ENCODE results near the gene CFDP1. TPM values are rescaled to one million over a fixed set of nuclear protein-coding genes. Genes with fewer than 3 reads are reported as not detected.

Gene CFDP1
- total RNA-seq, 2 experiments from 2014 or later = 37.6 to 41.3 TPM

- Mint-ChIP-seq H3K27me3 (peaks cover 1% of the 10 kb centered on the region), H3K9me3 (no peaks in the 10 kb centered on the region)
- intact Hi-C loops (cut with micrococcal nuclease) = no loop called here
Measured at GRCh38 chr16:75326333-75326732, 107.0 kb downstream of the CFDP1 start.

GRCh38 chr16:75323933-75324332 is 109.4 kb downstream of the CFDP1 start:
- peaks cover 2% of the 10 kb centered on the region for H3K27me3 Mint-ChIP-seq
- DNase-seq = no peak
- peaks cover 9% of the 10 kb centered on the region for H3K36me3 Mint-ChIP-seq
- H3K9me3 Mint-ChIP-seq = no peaks in the 10 kb centered on the region
- intact Hi-C loops (cut with micrococcal nuclease) = no loop called here
- no peak overlapping the region for H3K27ac Mint-ChIP-seq
- H3K4me3 Mint-ChIP-seq = no peak overlapping the region
- ChIA-PET POLR2A (no interaction called here), CTCF (no interaction called here)
- peaks cover 30% of the 10 kb centered on the region for H3K4me1 Mint-ChIP-seq (ENCODE audit: low read depth)

More at GRCh38 chr16:75326333-75326732, 107.0 kb downstream of the CFDP1 start:
- CTCF ChIA-PET = interaction anchor here (2.3 kb wide), 1 partner anchor 59 kb away, joined by 7 read pairs; no protein-coding TSS in a partner anchor
- no peak overlapping the region for H3K27ac Mint-ChIP-seq
- no peak for DNase-seq
- H3K36me3 Mint-ChIP-seq = peaks cover 9% of the 10 kb centered on the region
- peaks cover 9% of the 10 kb centered on the region for H3K4me1 Mint-ChIP-seq (ENCODE audit: low read depth)
- no peak overlapping the region for H3K4me3 Mint-ChIP-seq
- POLR2A ChIA-PET = no interaction called here

GRCh38 chr16:75323198-75323597 is 110.1 kb downstream of the CFDP1 start:
- intact Hi-C loops (cut with micrococcal nuclease) = no loop called here
- H3K4me3 Mint-ChIP-seq = no peak overlapping the region
- POLR2A ChIA-PET = no interaction called here
- no peak overlapping the region for H3K27ac Mint-ChIP-seq
- H3K9me3 Mint-ChIP-seq = no peaks in the 10 kb centered on the region
- no peak for DNase-seq
- peaks cover 11% of the 10 kb centered on the region for H3K36me3 Mint-ChIP-seq
- H3K27me3 Mint-ChIP-seq = peaks cover 2% of the 10 kb centered on the region
- CTCF ChIA-PET = interaction anchor here (0.6 kb wide), 1 partner anchor 79 kb away, joined by 3 read pairs; no protein-coding TSS in a partner anchor
- H3K4me1 Mint-ChIP-seq (ENCODE audit: low read depth) = peaks cover 30% of the 10 kb centered on the region

- H3K4me3 Mint-ChIP-seq = no peak overlapping the region
- H3K9me3 Mint-ChIP-seq = no peaks in the 10 kb centered on the region
- no peak for DNase-seq
- no peak overlapping the region for H3K27ac Mint-ChIP-seq
- intact Hi-C loops (cut with micrococcal nuclease) = no loop called here
- POLR2A ChIA-PET = no interaction called here
- peaks cover 2% of the 10 kb centered on the region for H3K27me3 Mint-ChIP-seq
- CTCF ChIA-PET = no interaction called here
- peaks cover 30% of the 10 kb centered on the region for H3K4me1 Mint-ChIP-seq (ENCODE audit: low read depth)
- peaks cover 13% of the 10 kb centered on the region for H3K36me3 Mint-ChIP-seq
Measured at GRCh38 chr16:75322740-75323139, 110.6 kb downstream of the CFDP1 start.

GRCh38 chr16:75320435-75320834 is 112.9 kb downstream of the CFDP1 start:
- Mint-ChIP-seq H3K9me3 (no peaks in the 10 kb centered on the region), H3K27ac (no peak overlapping the region), H3K36me3 (peaks cover 15% of the 10 kb centered on the region), H3K4me1 (ENCODE audit: low read depth) (peaks cover 27% of the 10 kb centered on the region), H3K27me3 (peaks cover 2% of the 10 kb centered on the region), H3K4me3 (no peak overlapping the region)
- intact Hi-C loops (cut with micrococcal nuclease) = loop anchor here (1.0 kb wide), 1 partner anchor 59 kb away; no protein-coding TSS in a partner anchor
- ChIA-PET POLR2A (interaction anchor here (0.6 to 1.2 kb wide), 3 partner anchors 15 to 98 kb away, joined by 3 to 4 read pairs (median 3); no protein-coding TSS in a partner anchor), CTCF (interaction anchor here (0.7 to 1.9 kb wide), 3 partner anchors 60 to 121 kb away, joined by 3 to 9 read pairs (median 4); no protein-coding TSS in a partner anchor)
- DNase-seq = no peak

GRCh38 chr16:75319513-75320411 is 113.5 kb downstream of the CFDP1 start:
- Mint-ChIP-seq H3K4me3 (no peak overlapping the region), H3K27me3 (peaks cover 2% of the 10 kb centered on the region), H3K36me3 (peaks cover 15% of the 10 kb centered on the region), H3K27ac (no peak overlapping the region), H3K9me3 (no peaks in the 10 kb centered on the region), H3K4me1 (ENCODE audit: low read depth) (peaks cover 27% of the 10 kb centered on the region)
- no peak for DNase-seq
- ChIA-PET POLR2A (interaction anchor here (0.6 to 1.2 kb wide), 2 partner anchors 14 to 97 kb away, joined by 3 to 4 read pairs; no protein-coding TSS in a partner anchor), CTCF (interaction anchor here (0.7 to 1.9 kb wide), 3 partner anchors 85 to 120 kb away, joined by 3 to 9 read pairs (median 4); no protein-coding TSS in a partner anchor)
- intact Hi-C loops (cut with micrococcal nuclease) = loop anchor here (1.0 kb wide), 2 partner anchors 14 to 60 kb away; no protein-coding TSS in a partner anchor

GRCh38 chr16:75318737-75319136 is 114.6 kb downstream of the CFDP1 start:
- DNase-seq = no peak
- intact Hi-C loops (cut with micrococcal nuclease) = loop anchor here (1.0 kb wide), 1 partner anchor 13 kb away; no protein-coding TSS in a partner anchor
- Mint-ChIP-seq H3K9me3 (no peaks in the 10 kb centered on the region), H3K4me3 (no peak overlapping the region), H3K27me3 (peaks cover 2% of the 10 kb centered on the region), H3K36me3 (peaks cover 10% of the 10 kb centered on the region), H3K27ac (no peak overlapping the region), H3K4me1 (ENCODE audit: low read depth) (peaks cover 27% of the 10 kb centered on the region)
- ChIA-PET POLR2A (no interaction called here), CTCF (interaction anchor here (1.4 kb wide), 1 partner anchor 119 kb away, joined by 4 read pairs; no protein-coding TSS in a partner anchor)

GRCh38 chr16:75317532-75317931 is 115.8 kb downstream of the CFDP1 start:
- no peaks in the 10 kb centered on the region for H3K9me3 Mint-ChIP-seq
- H3K36me3 Mint-ChIP-seq = peaks cover 10% of the 10 kb centered on the region
- no peak overlapping the region for H3K4me3 Mint-ChIP-seq
- peaks cover 2% of the 10 kb centered on the region for H3K27me3 Mint-ChIP-seq
- H3K27ac Mint-ChIP-seq = no peak overlapping the region
- ChIA-PET POLR2A (no interaction called here), CTCF (interaction anchor here (1.6 kb wide), 1 partner anchor 84 kb away, joined by 5 read pairs; no protein-coding TSS in a partner anchor)
- no peak for DNase-seq
- H3K4me1 Mint-ChIP-seq (ENCODE audit: low read depth) = peaks cover 27% of the 10 kb centered on the region
- intact Hi-C loops (cut with micrococcal nuclease) = no loop called here

- no peak for DNase-seq
- H3K36me3 Mint-ChIP-seq = peaks cover 10% of the 10 kb centered on the region
Measured at GRCh38 chr16:75317101-75317522, 116.2 kb downstream of the CFDP1 start.

GRCh38 chr16:75315539-75316306 is 117.6 kb downstream of the CFDP1 start:
- H3K27me3 Mint-ChIP-seq = no peaks in the 10 kb centered on the region
- DNase-seq = no peak
- peaks cover 10% of the 10 kb centered on the region for H3K36me3 Mint-ChIP-seq
- ChIA-PET POLR2A (no interaction called here), CTCF (no interaction called here)
- no peak overlapping the region for H3K27ac Mint-ChIP-seq
- no peak overlapping the region for H3K4me3 Mint-ChIP-seq
- no peaks in the 10 kb centered on the region for H3K9me3 Mint-ChIP-seq
- peaks cover 21% of the 10 kb centered on the region for H3K4me1 Mint-ChIP-seq (ENCODE audit: low read depth)
- intact Hi-C loops (cut with micrococcal nuclease) = no loop called here

More at GRCh38 chr16:75317101-75317522, 116.2 kb downstream of the CFDP1 start:
- Mint-ChIP-seq H3K4me1 (ENCODE audit: low read depth) (peaks cover 27% of the 10 kb centered on the region), H3K27ac (no peak overlapping the region), H3K27me3 (peaks cover 2% of the 10 kb centered on the region), H3K4me3 (no peak overlapping the region), H3K9me3 (no peaks in the 10 kb centered on the region)
- intact Hi-C loops (cut with micrococcal nuclease) = no loop called here
- CTCF ChIA-PET = interaction anchor here (1.6 kb wide), 1 partner anchor 83 kb away, joined by 5 read pairs; no protein-coding TSS in a partner anchor
- POLR2A ChIA-PET = no interaction called here

- ChIA-PET POLR2A (no interaction called here), CTCF (interaction anchor here (1.4 kb wide), 1 partner anchor 79 kb away, joined by 7 read pairs; no protein-coding TSS in a partner anchor)
- no peaks in the 10 kb centered on the region for H3K27me3 Mint-ChIP-seq
Measured at GRCh38 chr16:75312875-75313274, 120.4 kb downstream of the CFDP1 start.

More at GRCh38 chr16:75312875-75313274, 120.4 kb downstream of the CFDP1 start:
- Mint-ChIP-seq H3K36me3 (peaks cover 10% of the 10 kb centered on the region), H3K4me3 (no peak overlapping the region), H3K27ac (no peak overlapping the region), H3K9me3 (no peaks in the 10 kb centered on the region), H3K4me1 (ENCODE audit: low read depth) (peaks cover 4% of the 10 kb centered on the region)
- intact Hi-C loops (cut with micrococcal nuclease) = no loop called here
- DNase-seq = no peak
